ENCODE measurements around the gene OR52K1.
"Not testable (repeated sequence)": the region's sequence is repeated elsewhere in the genome, so short reads cannot be mapped to it uniquely, and the experiment has no call there.

The OR52K1 gene

GRCh38 chr11:4484310-4484709 lies 1.9 kb downstream of the OR52K1 start:
- H3K4me3 ChIP-seq (ENCODE audit: low read depth, low read length), result no peak overlapping the region
- TF ChIP-seq CTCF (IDR thresholded peaks at IDR 0.05; ENCODE audit: borderline replicate concordance, insufficient read depth, low read depth, low read length), result no peak

- H3K4me3 ChIP-seq (ENCODE audit: low read depth, low read length), result not testable (repeated sequence)
Observed at GRCh38 chr11:4491405-4491804, 9.0 kb downstream of the OR52K1 start.

- no peak for TF ChIP-seq CTCF (IDR thresholded peaks at IDR 0.05; ENCODE audit: borderline replicate concordance, insufficient read depth, low read depth, low read length)
- no peak overlapping the region for H3K4me3 ChIP-seq (ENCODE audit: low read depth, low read length)
Observed at GRCh38 chr11:4491878-4492606, 9.6 kb downstream of the OR52K1 start.

GRCh38 chr11:4493480-4493818 lies 11.0 kb downstream of the OR52K1 start:
- H3K4me3 ChIP-seq (ENCODE audit: low read depth, low read length), result no peak overlapping the region
- TF ChIP-seq CTCF (IDR thresholded peaks at IDR 0.05; ENCODE audit: borderline replicate concordance, insufficient read depth, low read depth, low read length), result no peak

- TF ChIP-seq CTCF (IDR thresholded peaks at IDR 0.05; ENCODE audit: borderline replicate concordance, insufficient read depth, low read depth, low read length), result no peak
- H3K4me3 ChIP-seq (ENCODE audit: low read depth, low read length), result no peak overlapping the region
Observed at GRCh38 chr11:4495487-4495886, 13.0 kb downstream of the OR52K1 start.

DNA sequence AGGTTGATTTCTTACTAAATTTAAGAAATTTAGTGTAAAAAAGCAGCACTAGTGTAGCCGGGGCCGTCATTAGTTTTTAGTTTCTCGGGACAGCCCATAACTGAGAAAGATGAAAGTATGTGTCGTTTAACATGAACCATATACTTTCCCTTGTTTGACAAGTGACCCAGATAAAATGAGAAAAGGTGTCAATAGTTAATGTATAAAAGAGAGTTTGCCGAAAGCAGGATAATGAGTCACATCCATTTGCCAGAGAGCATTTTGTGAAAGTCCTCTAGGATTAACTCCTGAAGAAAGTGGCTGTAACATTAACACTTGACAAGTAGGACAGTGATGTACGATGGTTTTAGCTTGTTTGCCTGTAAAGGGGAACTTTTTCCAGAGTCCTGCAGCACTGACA lies 13.5 kb downstream of the OR52K1 start:
- TF ChIP-seq CTCF (IDR thresholded peaks at IDR 0.05; ENCODE audit: borderline replicate concordance, insufficient read depth, low read depth, low read length), result no peak

DNA sequence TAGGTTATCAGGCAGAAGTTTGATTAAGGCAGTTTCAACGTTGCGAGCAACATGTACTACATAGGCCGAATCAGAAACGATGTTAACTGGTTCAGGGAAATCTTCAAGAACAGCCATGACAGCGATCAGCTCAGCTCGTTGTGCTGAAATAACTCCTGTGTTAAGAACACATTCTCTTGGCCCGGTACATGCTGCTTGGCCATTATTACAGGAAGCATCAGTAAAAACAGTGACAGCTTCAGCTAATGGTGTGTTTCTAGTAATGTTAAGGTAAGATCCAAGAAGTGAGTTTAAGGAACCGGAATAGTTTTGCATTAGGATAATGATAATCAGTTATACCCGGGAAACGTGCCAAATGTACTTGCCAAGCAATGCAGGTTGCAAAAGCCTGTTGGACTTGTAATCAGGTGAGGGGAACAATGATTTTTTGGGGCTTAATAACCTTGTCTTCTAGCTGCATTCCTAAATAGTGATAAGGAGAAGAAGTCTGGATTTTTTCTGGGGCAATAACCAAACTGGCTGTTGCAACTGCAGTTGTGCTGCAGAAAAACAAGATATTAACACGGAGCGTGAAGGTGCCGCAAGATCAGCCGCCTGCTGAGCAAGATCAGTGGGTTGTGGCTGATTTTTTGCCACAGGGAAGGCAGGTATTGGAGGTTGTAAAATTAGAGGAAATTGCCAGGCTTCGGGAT lies 14.3 kb downstream of the OR52K1 start:
- no peak overlapping the region for H3K4me3 ChIP-seq (ENCODE audit: low read depth, low read length)
- TF ChIP-seq CTCF (IDR thresholded peaks at IDR 0.05; ENCODE audit: borderline replicate concordance, insufficient read depth, low read depth, low read length), result no peak

More for the DNA sequence above, 13.5 kb downstream of the OR52K1 start:
- H3K4me3 ChIP-seq (ENCODE audit: low read depth, low read length), result no peak overlapping the region
